ENCODE measurements around the gene CFAP61. TPM values are rescaled to one million over a fixed set of nuclear protein-coding genes. Genes with fewer than 3 reads are reported as not detected.

Gene CFAP61
- total and polyA plus RNA-seq, 2 experiments from 2014 or later: 0.21 TPM; not detected in 1

- Histone ChIP-seq H3F3A (replicated peaks; ENCODE audit: low read depth) (no peaks in the 10 kb centered on the region), H3K9me2 (ENCODE audit: insufficient read depth) (no peaks in the 10 kb centered on the region), H3K4me1 (ENCODE audit: insufficient read depth) (peaks cover 13% of the 10 kb centered on the region), H3K27ac (ENCODE audit: low read depth) (no peak overlapping the region), H3K79me2 (replicated peaks; ENCODE audit: insufficient read depth) (no peaks in the 10 kb centered on the region), H4K20me1 (replicated peaks; ENCODE audit: insufficient read depth) (no peaks in the 10 kb centered on the region), H3K4me3 (no peak overlapping the region), H3K4me2 (no peak overlapping the region), H2AFZ (peak overlapping the region; percentile 91), H3K27me3 (ENCODE audit: insufficient read depth) (no peaks in the 10 kb centered on the region), H3K36me3 (ENCODE audit: insufficient read depth) (no peaks in the 10 kb centered on the region)
- no peak overlapping the region for H3K27ac Mint-ChIP-seq
- no peaks in the 10 kb centered on the region for H3K9me3 Mint-ChIP-seq
- DNase-seq (ENCODE audit: low spot score) (no peak), ATAC-seq (peak; percentile 12; the same call in 2 of the 3 replicates)
- TF ChIP-seq STAT1 (IDR thresholded peaks at IDR 0.05; ENCODE audit: unreplicated experiment): no peak
- TF ChIP-seq CTCF (conservative IDR thresholded peaks at IDR 0.05; ENCODE audit: low read depth in 2 of 2): no peak
- TF ChIP-seq EZH2phosphoT487 (IDR thresholded peaks at IDR 0.05; ENCODE audit: unreplicated experiment): no peak
- no peak for TF ChIP-seq NANOG (IDR thresholded peaks at IDR 0.05; ENCODE audit: borderline replicate concordance)
- TF ChIP-seq ZNF114 (CRISPR knock-in tag; IDR thresholded peaks at IDR 0.05): no peak
- TF ChIP-seq ETS1 (IDR thresholded peaks at IDR 0.05): no peak
- no peak for TF ChIP-seq REST (IDR thresholded peaks at IDR 0.05; ENCODE audit: unreplicated experiment)
- no peak for TF ChIP-seq JUNB (IDR thresholded peaks at IDR 0.05; ENCODE audit: unreplicated experiment)
- no peak for TF ChIP-seq CREB1 (CRISPR knock-in tag; IDR thresholded peaks at IDR 0.05; ENCODE audit: low read depth)
- no peak for TF ChIP-seq EZH2 (IDR thresholded peaks at IDR 0.05; ENCODE audit: low read depth, unreplicated experiment)
- TF ChIP-seq POLR2AphosphoS5 (IDR thresholded peaks at IDR 0.05; ENCODE audit: low read depth): no peak
- no peak for TF ChIP-seq ZNF462 (CRISPR knock-in tag; IDR thresholded peaks at IDR 0.05)
- TF ChIP-seq ZNF331 (CRISPR knock-in tag; IDR thresholded peaks at IDR 0.05; ENCODE audit: low read depth): no peak
- peaks cover 15% of the 10 kb centered on the region for H3K4me1 Mint-ChIP-seq
- H3K27me3 Mint-ChIP-seq (ENCODE audit: insufficient read depth, low read depth, poor library complexity): peaks cover 8% of the 10 kb centered on the region
- no peak overlapping the region for H3K4me3 Mint-ChIP-seq
- no peaks in the 10 kb centered on the region for H3K36me3 Mint-ChIP-seq (ENCODE audit: low read depth)
These were observed 39.8 kb upstream of the CFAP61 start for GRCh38 chr20:20012541-20012940.

Measured in GM23338 (cell line).